CD4-positive, CD25-positive, alpha-beta regulatory T cell (primary cell): ENCODE results near the gene WNT5A. TPM values are rescaled to one million over a fixed set of nuclear protein-coding genes. Genes with fewer than 3 reads are reported as not detected.

Experiments used
- ATAC-seq, 2 donors: fragments of 150-1000 bp; cut with Tn5 transposase; one replicate each; pipeline ENCODE4 v1.10.0; 2021; ENCODE audit warnings: low read depth in 2 of 2, moderate number of reproducible peaks in 2 of 2, moderate library complexity in 1 of 2
- DNase-seq, 3 donors: peaks; one replicate each; pipeline versions ENCODE4 v3.0.0 to v3.0.0-alpha.2; 2012 to 2022; ENCODE audit warnings: mixed read lengths in 1 of 3
- H3K27ac ChIP-seq: one replicate; pipeline ENCODE4 v1.7.0; 2013; ENCODE audit warnings: mild to moderate bottlenecking, low read length; ENCODE audit not compliant: insufficient read depth, poor library complexity, severe bottlenecking
- H3K27me3 ChIP-seq: one replicate; pipeline ENCODE4 v1.7.0; 2013; ENCODE audit warnings: low read length; ENCODE audit not compliant: control insufficient read depth, insufficient read depth
- H3K36me3 ChIP-seq: one replicate; pipeline ENCODE4 v1.7.0; 2013; ENCODE audit warnings: mild to moderate bottlenecking, low read length, moderate library complexity; ENCODE audit not compliant: control insufficient read depth, insufficient read depth
- H3K4me1 ChIP-seq: 2 replicates; pipeline ENCODE4 v1.7.0; 2013; ENCODE audit warnings: mild to moderate bottlenecking, low read length; ENCODE audit not compliant: insufficient read depth, control insufficient read depth, poor library complexity, severe bottlenecking
- H3K4me3 ChIP-seq: one replicate; pipeline ENCODE4 v1.7.0; 2013; ENCODE audit warnings: low read depth, mild to moderate bottlenecking, low read length, moderate library complexity
- H3K9me3 ChIP-seq, 2 experiments: 1 replicate in 1 of 2; 2 replicates in 1 of 2; pipeline ENCODE4 v1.7.0; 2013; ENCODE audit warnings: low read length in 2 of 2, mild to moderate bottlenecking in 1 of 2, moderate library complexity in 1 of 2; ENCODE audit not compliant: control insufficient read depth in 2 of 2
- H3K27ac Mint-ChIP-seq, 3 donors: one replicate each; pipeline ENCODE4 v1.8.0; 2020 to 2022; ENCODE audit warnings: mild to moderate bottlenecking in 3 of 3, mixed read lengths in 3 of 3, moderate library complexity in 2 of 3
- H3K27me3 Mint-ChIP-seq: one replicate; pipeline ENCODE4 v1.8.0; 2022; ENCODE audit warnings: mild to moderate bottlenecking, mixed read lengths
- H3K36me3 Mint-ChIP-seq: one replicate; pipeline ENCODE4 v1.8.0; 2020; ENCODE audit warnings: mixed read lengths
- H3K4me1 Mint-ChIP-seq, 4 donors: one replicate each; pipeline ENCODE4 v1.8.0; 2020 to 2022; ENCODE audit warnings: mixed read lengths in 4 of 4, mild to moderate bottlenecking in 1 of 4
- H3K4me3 Mint-ChIP-seq, 4 donors: one replicate each; pipeline ENCODE4 v1.8.0; 2020 to 2022; ENCODE audit warnings: mild to moderate bottlenecking in 4 of 4, mixed read lengths in 4 of 4, moderate library complexity in 3 of 4
- H3K9me3 Mint-ChIP-seq, 7 donors: one replicate each; pipeline ENCODE4 v1.8.0; 2020 to 2022; ENCODE audit warnings: mixed read lengths in 7 of 7, mild to moderate bottlenecking in 3 of 7, moderate library complexity in 2 of 7
- polyA plus RNA-seq, 4 donors: library from polyadenylated mRNA; unstranded; fragments of 300-500 nt; fragmentation: Illumina TruSeq; gene quantifications; one replicate each; pipeline ENCODE4 v1.2.3, GENCODE V29; 2021
- total RNA-seq: library from RNA; stranded (reverse); gene quantifications from one replicate; pipeline ENCODE4 v1.2.3, GENCODE V29; 2022

Gene WNT5A
- total and polyA plus RNA-seq, 5 donors from 2014 or later, result not detected

DNA sequence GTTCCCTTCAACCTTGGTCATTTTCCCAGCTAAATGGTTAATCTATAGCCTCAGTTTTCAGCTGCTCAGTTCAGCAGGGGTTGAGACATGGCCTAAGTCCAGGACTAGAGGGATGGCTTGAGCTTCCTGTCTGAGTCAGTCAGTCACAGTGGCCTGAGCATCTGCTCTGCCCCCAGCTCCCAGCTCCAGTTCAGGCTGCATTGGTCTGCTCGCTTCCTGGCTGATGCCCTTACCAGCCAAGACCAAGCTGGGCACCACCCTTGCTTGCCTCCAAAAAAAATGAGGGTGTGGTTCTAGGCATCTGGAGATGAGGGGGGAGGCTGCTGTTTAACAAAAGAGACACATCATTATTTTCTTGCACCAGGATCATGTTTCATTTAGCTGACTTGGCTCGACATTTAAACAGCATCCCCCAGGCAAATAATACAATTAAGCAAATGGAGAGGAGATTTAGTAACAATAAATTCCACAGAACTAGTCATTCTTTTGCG is 70.7 kb downstream of the WNT5A start:
- no peak overlapping the region for H3K4me3 Mint-ChIP-seq
- peaks cover 0 to 17% (median 4%) of the 10 kb centered on the region in 7 donors for H3K9me3 Mint-ChIP-seq
- Histone ChIP-seq H3K27ac (no peak overlapping the region), H3K36me3 (no peaks in the 10 kb centered on the region), H3K4me1 (no peaks in the 10 kb centered on the region), H3K9me3 (no peaks in the 10 kb centered on the region), H3K4me3 (no peak overlapping the region), H3K27me3 (no peaks in the 10 kb centered on the region)
- no peaks in the 10 kb centered on the region for H3K27me3 Mint-ChIP-seq
- no peaks in the 10 kb centered on the region for H3K4me1 Mint-ChIP-seq
- H3K36me3 Mint-ChIP-seq, result no peaks in the 10 kb centered on the region
- H3K27ac Mint-ChIP-seq, result no peak overlapping the region
- ATAC-seq (no peak), DNase-seq (no peak)
